ENCODE results near the gene MT1G. TPM values are rescaled to one million over a fixed set of nuclear protein-coding genes. Genes with fewer than 3 reads are reported as not detected.

MT1G gene
- total and polyA plus RNA-seq, 9 of the 15 experiments (the other 6 are each of a cell fraction or from before 2014, with no cell fraction given) = 0.28 to 1.7 (median 0.69) TPM; not detected in 4

- TF ChIP-seq BMI1 (IDR thresholded peaks at IDR 0.05; ENCODE audit: low read length) = no peak
- no peak for TF ChIP-seq ZNF431 (CRISPR knock-in tag; IDR thresholded peaks at IDR 0.05)
- TF ChIP-seq SIRT6 (IDR thresholded peaks at IDR 0.05; ENCODE audit: low read depth, low read length) = no peak
- no peak for TF ChIP-seq SETDB1 (IDR thresholded peaks at IDR 0.05; ENCODE audit: low read length)
- TF ChIP-seq ELK1 (CRISPR knock-in tag; IDR thresholded peaks at IDR 0.05) = no peak
- no peak for TF ChIP-seq SIN3A (IDR thresholded peaks at IDR 0.05; ENCODE audit: borderline replicate concordance in 2 of 2, control insufficient read depth in 1 of 2, low read depth in 2 of 2, low read length in 2 of 2)
Observed at GRCh38 chr16:56711862-56712261, 44.0 kb upstream of the MT1G start (continued).

DNA sequence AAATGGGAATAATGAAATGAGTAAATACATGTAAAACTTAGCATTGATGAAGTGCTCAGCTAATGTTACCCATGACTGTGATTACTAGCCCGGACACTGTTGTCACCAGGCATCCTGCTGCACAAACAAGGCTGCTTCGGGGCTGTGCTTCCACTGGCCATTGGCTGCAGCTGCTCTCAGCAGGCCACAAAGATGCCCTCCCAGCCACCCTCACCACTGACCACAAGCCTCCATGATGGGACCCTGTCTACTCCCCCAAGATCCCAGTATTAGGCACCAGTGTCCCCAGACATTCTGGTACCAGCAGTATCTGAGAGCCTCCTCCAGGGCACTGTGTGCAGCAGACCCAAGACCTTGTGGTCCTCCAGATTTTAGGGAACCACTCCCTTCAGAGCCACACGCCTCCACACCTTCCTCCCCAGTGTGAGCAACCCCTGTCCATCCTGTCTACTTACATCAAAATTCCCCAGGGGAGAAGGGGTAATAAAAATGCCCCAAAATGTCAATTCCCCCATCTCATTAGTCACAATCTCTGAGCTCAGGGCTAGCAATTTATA is 42.4 kb upstream of the MT1G start:
- ChIA-PET CTCF (ENCODE audit: low intra/inter-chr PET ratio) (no interaction called here), POLR2A (interaction anchor here (0.7 to 1.1 kb wide), 2 partner anchors 27 to 35 kb away, joined by 3 to 4 read pairs; partner anchors contain the start of gene MT1X)
- Histone ChIP-seq H3K79me2 (ENCODE audit: control insufficient read depth, insufficient read depth, low read length) (no peaks in the 10 kb centered on the region), H3K36me3 (ENCODE audit: control insufficient read depth, insufficient read depth, low read length) (no peaks in the 10 kb centered on the region), H3K27ac (ENCODE audit: extremely low read depth, low read depth, low read length) (no peak overlapping the region), H3K4me2 (ENCODE audit: insufficient read depth, low read length) (no peak overlapping the region), H3K4me1 (replicated peaks in 1 of 2; ENCODE audit: control insufficient read depth in 2 of 2, insufficient read depth in 2 of 2, low read length in 2 of 2) (no peaks in the 10 kb centered on the region; a peak in 1 of 5 replicates), H3K4me3 (no peak overlapping the region), H3K9ac (ENCODE audit: insufficient read depth in 1 of 2, low read depth in 2 of 2, low read length in 2 of 2) (no peak overlapping the region), H3K9me3 (replicated peaks; ENCODE audit: control insufficient read depth, insufficient read depth, low read depth, low read length) (no peaks in the 10 kb centered on the region), H3K9me1 (ENCODE audit: control insufficient read depth, insufficient read depth, low read length) (no peaks in the 10 kb centered on the region), H2AFZ (ENCODE audit: low read depth, low read length) (no peak overlapping the region), H3K27me3 (ENCODE audit: control insufficient read depth in 2 of 2, insufficient read depth in 2 of 2, low read length in 2 of 2) (peaks cover 11 to 28% of the 10 kb centered on the region in 2 experiments), H4K20me1 (replicated peaks; ENCODE audit: control insufficient read depth, insufficient read depth, low read length) (no peaks in the 10 kb centered on the region)
- WGBS (ENCODE audit: insufficient coverage, low coverage, missing lambda C conversion rate) = 2% methylated on average over 3 of the region's 3 CpGs
- DNase-seq (ENCODE audit: extremely low read depth in 1 of 4, low spot score in 3 of 4) (no peak), FAIRE-seq (no peak), ATAC-seq (no peak)
- no TSS peak for BruUV-seq (replicated peaks)
- in situ Hi-C loops (cut with MboI) (no loop called here), intact Hi-C loops (cut with micrococcal nuclease) (no loop called here)
- no peak for TF ChIP-seq SLC30A9 (CRISPR knock-in tag; IDR thresholded peaks at IDR 0.05)
- no peak for TF ChIP-seq FOXA1 (IDR thresholded peaks at IDR 0.05; ENCODE audit: borderline replicate concordance)
- TF ChIP-seq ZNF274 (IDR thresholded peaks at IDR 0.05; ENCODE audit: borderline replicate concordance, low read depth, low read length) = no peak
- no peak for TF ChIP-seq CHD2 (IDR thresholded peaks at IDR 0.05; ENCODE audit: low read depth, low read length)
- TF ChIP-seq SMC3 (conservative IDR thresholded peaks at IDR 0.05; ENCODE audit: insufficient read depth, low read depth, low read length) = no peak
- no peak for TF ChIP-seq SMARCA5 (IDR thresholded peaks at IDR 0.05)
- TF ChIP-seq ZNF347 (CRISPR knock-in tag; IDR thresholded peaks at IDR 0.05; ENCODE audit: low read depth) = no peak
- no peak for TF ChIP-seq E2F3 (CRISPR knock-in tag; IDR thresholded peaks at IDR 0.05)
- TF ChIP-seq, protein P1, sequence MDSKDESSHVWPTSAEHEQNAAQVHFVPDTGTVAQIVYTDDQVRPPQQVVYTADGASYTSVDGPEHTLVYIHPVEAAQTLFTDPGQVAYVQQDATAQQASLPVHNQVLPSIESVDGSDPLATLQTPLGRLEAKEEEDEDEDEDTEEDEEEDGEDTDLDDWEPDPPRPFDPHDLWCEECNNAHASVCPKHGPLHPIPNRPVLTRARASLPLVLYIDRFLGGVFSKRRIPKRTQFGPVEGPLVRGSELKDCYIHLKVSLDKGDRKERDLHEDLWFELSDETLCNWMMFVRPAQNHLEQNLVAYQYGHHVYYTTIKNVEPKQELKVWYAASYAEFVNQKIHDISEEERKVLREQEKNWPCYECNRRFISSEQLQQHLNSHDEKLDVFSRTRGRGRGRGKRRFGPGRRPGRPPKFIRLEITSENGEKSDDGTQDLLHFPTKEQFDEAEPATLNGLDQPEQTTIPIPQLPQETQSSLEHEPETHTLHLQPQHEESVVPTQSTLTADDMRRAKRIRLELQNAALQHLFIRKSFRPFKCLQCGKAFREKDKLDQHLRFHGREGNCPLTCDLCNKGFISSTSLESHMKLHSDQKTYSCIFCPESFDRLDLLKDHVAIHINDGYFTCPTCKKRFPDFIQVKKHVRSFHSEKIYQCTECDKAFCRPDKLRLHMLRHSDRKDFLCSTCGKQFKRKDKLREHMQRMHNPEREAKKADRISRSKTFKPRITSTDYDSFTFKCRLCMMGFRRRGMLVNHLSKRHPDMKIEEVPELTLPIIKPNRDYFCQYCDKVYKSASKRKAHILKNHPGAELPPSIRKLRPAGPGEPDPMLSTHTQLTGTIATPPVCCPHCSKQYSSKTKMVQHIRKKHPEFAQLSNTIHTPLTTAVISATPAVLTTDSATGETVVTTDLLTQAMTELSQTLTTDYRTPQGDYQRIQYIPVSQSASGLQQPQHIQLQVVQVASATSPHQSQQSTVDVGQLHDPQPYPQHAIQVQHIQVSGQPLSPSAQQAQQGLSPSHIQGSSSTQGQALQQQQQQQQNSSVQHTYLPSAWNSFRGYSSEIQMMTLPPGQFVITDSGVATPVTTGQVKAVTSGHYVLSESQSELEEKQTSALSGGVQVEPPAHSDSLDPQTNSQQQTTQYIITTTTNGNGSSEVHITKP (IDR thresholded peaks at IDR 0.05; ENCODE audit: partially characterized antibody) = no peak
- TF ChIP-seq, protein P2, sequence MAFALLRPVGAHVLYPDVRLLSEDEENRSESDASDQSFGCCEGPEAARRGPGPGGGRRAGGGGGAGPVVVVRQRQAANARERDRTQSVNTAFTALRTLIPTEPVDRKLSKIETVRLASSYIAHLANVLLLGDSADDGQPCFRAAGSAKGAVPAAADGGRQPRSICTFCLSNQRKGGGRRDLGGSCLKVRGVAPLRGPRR (CRISPR knock-in tag; IDR thresholded peaks at IDR 0.05) = no peak
- no peak for TF ChIP-seq BCOR (IDR thresholded peaks at IDR 0.05)

All from K562 (cell line).